Progenitor cell of endocrine pancreas (in vitro differentiated cells): ENCODE results near the gene ERBB4. TPM values are rescaled to one million over a fixed set of nuclear protein-coding genes. Genes with fewer than 3 reads are reported as not detected.
A peak's percentile ranks its signal among the peaks of the same experiment; 100 is the strongest.

Experiments
- DNase-seq: peaks from one replicate; pipeline ENCODE4 v3.0.0; 2021; ENCODE audit warnings: low spot score; ENCODE audit not compliant: unreplicated experiment
- H3K27ac Mint-ChIP-seq: 2 replicates; pipeline ENCODE4 v1.8.0; 2021; ENCODE audit warnings: mild to moderate bottlenecking, moderate library complexity, mixed read lengths
- H3K27me3 Mint-ChIP-seq: 2 replicates; pipeline ENCODE4 v1.8.0; 2021; ENCODE audit warnings: mixed read lengths
- H3K36me3 Mint-ChIP-seq: 2 replicates; pipeline ENCODE4 v1.8.0; 2022; ENCODE audit warnings: mixed read lengths; ENCODE audit not compliant: insufficient read depth
- H3K4me1 Mint-ChIP-seq: 2 replicates; pipeline ENCODE4 v1.8.0; 2021; ENCODE audit warnings: low read depth, mixed read lengths
- H3K4me3 Mint-ChIP-seq: 2 replicates; pipeline ENCODE4 v1.8.0; 2021; ENCODE audit warnings: low read depth, mild to moderate bottlenecking, moderate library complexity, mixed read lengths
- H3K9me3 Mint-ChIP-seq: 2 replicates; pipeline ENCODE4 v1.8.0; 2021; ENCODE audit warnings: low read depth, mixed read lengths
- CTCF ChIP-seq: fragments of 200-600 bp; sonication (generic); IDR thresholded peaks from one replicate; pipeline ENCODE4 v1.5.0; 2021; ENCODE audit warnings: antibody characterized with exemption, mild to moderate bottlenecking; ENCODE audit not compliant: unreplicated experiment
- total RNA-seq: library from RNA; stranded (reverse); gene quantifications from 2 replicates; pipeline ENCODE4 v1.2.1, GENCODE V29; 2021

ERBB4 gene
- total RNA-seq, 1 donor from 2014 or later = 43.8 TPM

DNA sequence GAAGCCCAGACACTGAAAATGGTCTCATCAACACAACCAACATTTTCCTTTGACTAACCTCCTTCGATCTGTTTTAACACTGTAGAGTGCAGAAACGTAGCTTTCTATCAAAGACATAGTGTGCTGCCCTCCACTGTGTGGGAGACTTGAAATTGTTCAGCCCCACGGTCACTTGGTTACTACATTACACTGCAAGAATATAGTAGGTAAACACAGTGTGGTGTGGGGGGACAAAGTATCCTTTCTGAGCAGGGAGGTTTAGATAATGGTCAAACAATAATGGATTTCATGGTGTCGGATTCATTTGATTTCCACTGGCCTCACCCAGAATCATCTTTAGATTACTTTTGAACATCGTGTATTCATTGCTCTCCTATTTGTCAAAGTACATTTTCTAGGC, 181.0 kb downstream of the ERBB4 start:
- no peaks in the 10 kb centered on the region for H3K36me3 Mint-ChIP-seq
- H3K4me1 Mint-ChIP-seq = peaks cover 52% of the 10 kb centered on the region
- no peak for DNase-seq
- no peak for TF ChIP-seq CTCF
- H3K4me3 Mint-ChIP-seq = no peak overlapping the region
- no peaks in the 10 kb centered on the region for H3K27me3 Mint-ChIP-seq
- H3K9me3 Mint-ChIP-seq = no peaks in the 10 kb centered on the region
- peak overlapping the region; percentile 80 for H3K27ac Mint-ChIP-seq

DNA sequence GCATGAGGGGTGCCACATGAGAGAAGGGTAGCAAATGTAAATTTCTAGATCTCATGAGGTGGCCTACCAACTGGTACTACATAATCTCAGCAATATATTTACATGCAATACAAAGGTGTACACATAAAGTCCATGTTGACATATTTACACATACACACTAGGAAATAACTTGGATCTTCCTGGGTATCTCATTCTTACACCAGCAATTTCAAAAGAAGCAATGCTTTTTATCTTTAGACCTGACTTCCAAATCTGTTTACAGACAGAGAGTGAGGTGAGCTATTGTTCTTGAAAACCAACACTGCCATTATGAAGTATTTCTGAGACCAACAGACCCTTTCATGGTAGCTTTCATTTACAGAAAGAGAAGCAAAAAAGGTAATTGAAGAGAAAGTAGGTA, 184.2 kb downstream of the ERBB4 start:
- H3K4me3 Mint-ChIP-seq = no peak overlapping the region
- no peaks in the 10 kb centered on the region for H3K27me3 Mint-ChIP-seq
- H3K9me3 Mint-ChIP-seq = peaks cover 4% of the 10 kb centered on the region
- no peak overlapping the region for H3K27ac Mint-ChIP-seq
- H3K4me1 Mint-ChIP-seq = peaks cover 30% of the 10 kb centered on the region
- no peak for DNase-seq
- H3K36me3 Mint-ChIP-seq = no peaks in the 10 kb centered on the region
- no peak for TF ChIP-seq CTCF

DNA sequence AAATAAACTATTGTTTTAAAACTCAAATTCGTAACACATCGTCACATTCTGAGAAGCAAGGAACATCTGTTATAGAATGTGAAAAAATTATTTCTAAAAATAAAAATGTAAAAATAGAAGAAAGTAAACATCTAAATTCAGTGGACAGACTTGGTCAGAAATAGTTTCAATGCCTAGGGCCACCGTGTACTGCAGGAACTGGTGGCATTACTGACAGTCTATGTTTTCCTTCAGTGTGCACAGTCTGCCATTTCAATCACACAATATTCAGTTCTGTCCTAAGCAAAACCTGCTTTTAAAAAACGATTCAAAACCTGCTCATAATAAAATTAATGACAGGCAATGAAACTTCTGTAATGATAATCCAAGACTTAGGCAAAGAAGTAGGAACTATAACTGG, 190.1 kb downstream of the ERBB4 start:
- no peaks in the 10 kb centered on the region for H3K27me3 Mint-ChIP-seq
- no peak overlapping the region for H3K4me3 Mint-ChIP-seq
- no peak overlapping the region for H3K27ac Mint-ChIP-seq
- H3K36me3 Mint-ChIP-seq = no peaks in the 10 kb centered on the region
- peaks cover 3% of the 10 kb centered on the region for H3K4me1 Mint-ChIP-seq
- no peak for TF ChIP-seq CTCF
- no peak for DNase-seq
- peaks cover 4% of the 10 kb centered on the region for H3K9me3 Mint-ChIP-seq

GRCh38 chr2:212346865-212347264, 191.7 kb downstream of the ERBB4 start:
- no peaks in the 10 kb centered on the region for H3K27me3 Mint-ChIP-seq
- peaks cover 10% of the 10 kb centered on the region for H3K9me3 Mint-ChIP-seq
- no peak overlapping the region for H3K27ac Mint-ChIP-seq
- H3K36me3 Mint-ChIP-seq = peaks cover 9% of the 10 kb centered on the region
- peaks cover 3% of the 10 kb centered on the region for H3K4me1 Mint-ChIP-seq
- no peak for TF ChIP-seq CTCF
- no peak overlapping the region for H3K4me3 Mint-ChIP-seq
- DNase-seq = no peak

GRCh38 chr2:212345966-212346365, 192.6 kb downstream of the ERBB4 start:
- TF ChIP-seq CTCF = no peak
- Mint-ChIP-seq H3K4me3 (no peak overlapping the region), H3K27ac (no peak overlapping the region), H3K9me3 (peaks cover 8% of the 10 kb centered on the region), H3K4me1 (peaks cover 3% of the 10 kb centered on the region), H3K36me3 (peaks cover 9% of the 10 kb centered on the region), H3K27me3 (no peaks in the 10 kb centered on the region)
- DNase-seq = no peak
